Endothelial cell of umbilical vein (primary cell): ENCODE data around the gene PLCXD1. TPM values are rescaled to one million over a fixed set of nuclear protein-coding genes. Genes with fewer than 3 reads are reported as not detected.

Experiments used
- polyA plus RNA-seq, 4 experiments: library from polyadenylated mRNA; depleted of rRNA in 3 of 4; stranded (reverse) in 3 of 4; unstranded in 1 of 4; fragments of >200 nt; gene quantifications; 2 replicates each; pipeline versions ENCODE4 v1.2.1 to v1.2.3, GENCODE V29; 2011 to 2012; ENCODE audit warnings: missing spikeins in 1 of 4
- total RNA-seq: library from RNA; stranded (reverse); gene quantifications from 2 replicates; pipeline ENCODE4 v1.2.3, GENCODE V29; 2021

The PLCXD1 gene
- total and polyA plus RNA-seq, 2 donors (not counting 3 experiments of a cell fraction or from before 2014, with no cell fraction given), result 11.7 to 16.8 TPM

Other genes starting within 250 kb of the PLCXD1 start
- gene GTPBP6, start 37.4 kb downstream of the PLCXD1 start, total RNA-seq, result 62.1 and 63.5 TPM in 2 replicates
- 39.1 and 40.4 TPM in 2 replicates for gene GTPBP6, start 37.4 kb downstream of the PLCXD1 start, polyA plus RNA-seq
- gene PPP2R3B, start 105.5 kb downstream of the PLCXD1 start, total RNA-seq, result 29.2 and 33.6 TPM in 2 replicates
- gene PPP2R3B, start 105.5 kb downstream of the PLCXD1 start, polyA plus RNA-seq, result 18.9 and 19.1 TPM in 2 replicates